Dedifferentiated amniotic fluid mesenchymal stem cell (primary cell): ENCODE measurements around the gene RPS6KA3.

Source experiments
- DNase-seq: peaks from one replicate; pipeline ENCODE4 v3.0.0-alpha.2; 2016; ENCODE audit errors: extremely low spot score

Gene RPS6KA3

DNA sequence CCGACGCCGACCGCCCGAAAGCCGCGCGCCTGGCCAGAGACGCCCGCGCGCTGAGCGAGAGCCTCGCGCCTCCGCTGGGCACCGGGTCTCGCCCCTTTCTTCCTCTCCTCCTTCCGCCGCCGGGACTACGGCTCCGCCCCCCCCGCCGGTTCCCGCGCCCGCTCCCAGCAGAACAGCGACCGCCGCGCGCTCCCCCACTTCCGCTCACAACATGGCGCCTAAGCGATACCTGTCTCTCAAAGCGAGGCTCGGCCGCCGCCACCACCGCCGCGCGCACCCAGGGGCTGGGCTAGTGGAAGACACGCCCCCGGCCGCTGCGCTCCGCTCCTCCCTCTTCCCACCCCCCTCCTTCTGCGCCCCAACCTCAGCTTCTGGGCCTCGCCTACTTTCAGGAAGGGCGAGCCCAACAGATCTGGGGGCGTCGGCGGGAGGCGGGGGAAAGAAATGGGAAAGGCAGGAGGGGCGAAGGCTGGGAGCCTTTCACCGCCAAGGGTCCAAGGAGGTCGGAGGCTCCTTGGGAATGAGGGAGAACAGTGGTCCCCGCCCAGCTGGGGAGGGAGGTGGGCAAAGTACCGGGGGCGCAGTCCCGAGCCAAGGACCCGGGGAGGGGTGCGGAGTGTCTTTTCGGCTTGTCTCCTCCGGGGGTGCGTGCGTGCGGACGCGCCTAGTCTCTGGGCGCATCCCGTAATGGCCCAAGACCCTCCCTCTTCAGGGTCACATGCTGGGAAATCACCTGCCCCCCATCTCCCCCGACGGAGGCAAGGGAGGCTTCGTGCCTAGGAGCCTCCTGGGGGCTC is at the start of gene RPS6KA3:
RPS6KA3 (minus strand) TSS at position 100 of the 797 bp plus-strand sequence. CDS start 277 bp downstream, outside the sequence.
- DNase-seq, result peak; percentile 54

DNA sequence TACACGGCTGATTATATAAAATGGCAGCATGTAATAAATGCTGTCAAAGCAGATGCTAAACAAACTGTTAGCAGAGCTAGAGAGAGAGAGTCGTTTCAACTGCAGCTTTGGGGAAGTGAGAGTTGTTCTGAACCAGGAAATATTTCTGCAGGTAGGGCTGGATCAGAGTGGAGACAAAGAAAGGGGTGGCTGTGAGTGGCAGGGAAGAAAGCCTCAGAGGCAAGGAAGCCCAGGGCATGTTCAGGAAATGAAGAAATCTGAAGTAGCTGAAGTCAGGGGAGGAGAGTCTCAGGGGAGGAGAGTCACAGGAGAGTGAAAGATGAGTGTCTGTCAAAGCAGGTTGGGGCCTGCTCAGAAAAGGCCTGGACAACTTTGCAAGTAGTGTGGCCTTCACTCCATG is 48.4 kb upstream of the RPS6KA3 start:
- DNase-seq, result no peak

DNA sequence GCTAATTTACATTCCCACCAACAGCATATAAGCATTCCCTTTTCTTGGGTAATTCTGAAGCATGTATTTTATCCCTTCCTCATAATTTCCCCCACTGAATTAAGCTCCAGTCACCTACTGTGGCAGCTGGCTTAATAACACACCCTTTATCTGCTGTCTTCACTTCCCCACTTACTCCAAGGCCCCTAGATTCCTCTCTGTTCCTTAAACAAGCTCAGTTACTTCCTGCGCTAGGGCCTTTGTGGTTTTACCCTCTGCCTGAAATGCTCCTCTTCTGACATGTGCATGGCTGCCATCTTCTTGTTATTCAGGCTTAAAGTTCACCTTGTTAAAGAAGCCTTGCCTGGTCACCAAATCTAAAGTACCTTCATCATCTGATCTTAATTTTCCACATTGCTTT is 47.2 kb upstream of the RPS6KA3 start:
- no peak for DNase-seq

DNA sequence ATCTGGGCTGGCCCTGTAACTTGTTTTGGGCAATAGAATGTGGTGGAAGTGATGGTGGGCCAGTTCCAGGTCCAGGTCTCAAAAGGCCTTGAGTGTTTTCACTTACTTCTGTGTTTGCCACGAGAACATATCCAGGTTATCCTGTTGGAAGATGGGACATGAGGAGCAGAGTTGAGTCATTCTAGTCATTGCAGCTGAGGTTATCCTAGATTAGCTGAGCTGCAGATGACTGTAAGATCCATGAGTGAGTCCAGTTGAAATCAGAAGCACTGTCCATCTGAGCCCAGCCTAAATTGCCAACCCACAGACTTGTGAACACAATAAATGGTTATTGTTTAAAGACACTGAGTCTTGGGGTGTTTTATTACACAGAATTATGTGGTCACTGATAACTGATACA is 45.3 kb upstream of the RPS6KA3 start:
- no peak for DNase-seq

DNA sequence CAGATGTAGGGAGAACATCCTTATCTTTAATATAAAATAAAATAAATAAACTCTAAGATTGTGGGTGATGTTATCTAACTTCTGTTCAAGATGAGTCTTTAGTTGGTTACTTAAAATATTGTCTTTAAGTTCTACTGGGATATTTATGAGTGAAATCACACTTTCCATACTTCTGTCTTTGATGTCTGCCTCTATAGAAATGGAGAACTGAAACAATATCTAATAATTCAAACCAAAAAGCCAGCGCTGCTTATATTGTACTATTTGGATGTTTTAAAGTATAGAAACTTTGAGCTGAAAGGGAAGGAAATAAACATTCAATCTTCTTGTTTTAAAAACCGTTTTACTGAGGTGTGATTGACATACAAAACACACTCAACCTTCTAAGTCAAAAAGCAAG is 44.8 kb upstream of the RPS6KA3 start:
- DNase-seq, result no peak

DNA sequence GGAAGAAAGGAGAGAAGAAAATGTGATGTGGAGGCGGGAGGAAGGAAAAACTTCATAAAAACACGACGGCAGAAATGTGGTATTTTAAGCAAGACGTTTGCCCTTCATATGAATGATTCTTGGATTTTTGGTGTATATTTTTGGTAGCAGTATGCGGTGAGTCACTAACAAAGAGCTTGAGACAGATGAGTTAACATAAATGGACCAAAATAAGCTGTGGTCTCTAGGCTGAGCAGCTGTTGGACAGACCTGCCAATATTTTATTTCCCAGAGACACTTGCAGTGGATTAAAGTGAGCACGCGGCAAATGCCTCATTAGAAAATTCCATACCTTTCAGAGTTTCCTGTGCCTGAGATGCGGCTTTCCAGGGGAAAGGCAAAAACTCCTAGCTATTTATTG is 43.1 kb upstream of the RPS6KA3 start:
- no peak for DNase-seq

DNA sequence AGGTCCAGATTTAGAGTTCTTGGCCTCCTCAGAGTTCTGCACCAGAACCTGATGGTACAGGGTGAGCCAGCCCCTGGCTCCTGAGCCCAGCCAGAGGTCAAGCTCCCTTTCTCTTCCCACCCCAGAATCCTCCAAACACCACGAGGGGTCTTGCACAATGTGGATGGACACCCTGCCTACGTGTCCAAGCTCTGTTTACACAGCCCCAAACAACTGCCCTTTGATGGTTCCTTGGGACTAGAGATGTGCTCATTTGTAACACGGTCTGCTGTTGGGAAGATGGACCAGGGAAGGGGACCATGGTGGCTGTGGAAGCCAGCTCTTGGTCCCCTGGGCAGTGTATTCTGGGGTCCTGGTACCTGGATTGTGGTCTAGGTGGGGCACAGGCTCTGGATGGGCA is 40.0 kb upstream of the RPS6KA3 start:
- no peak for DNase-seq

DNA sequence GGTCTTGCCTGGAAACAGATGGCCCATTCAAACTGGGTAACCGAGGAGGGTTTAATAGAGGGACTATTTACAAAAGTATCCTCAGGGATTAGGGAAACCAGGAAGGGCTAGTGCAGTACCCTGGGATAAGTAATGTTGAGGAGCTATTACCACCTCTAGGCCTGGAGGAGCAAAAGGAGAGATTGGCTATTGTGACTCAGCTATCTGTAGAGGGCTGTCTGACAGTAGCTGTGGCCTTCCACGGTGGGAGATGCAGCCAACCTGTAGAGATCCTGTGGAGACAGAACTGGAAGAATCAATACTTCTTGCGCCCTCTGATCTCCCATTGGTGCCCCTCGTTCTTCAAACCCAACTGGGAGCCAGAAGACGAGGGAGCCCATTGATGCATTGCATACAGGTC is 34.1 kb upstream of the RPS6KA3 start:
- no peak for DNase-seq

DNA sequence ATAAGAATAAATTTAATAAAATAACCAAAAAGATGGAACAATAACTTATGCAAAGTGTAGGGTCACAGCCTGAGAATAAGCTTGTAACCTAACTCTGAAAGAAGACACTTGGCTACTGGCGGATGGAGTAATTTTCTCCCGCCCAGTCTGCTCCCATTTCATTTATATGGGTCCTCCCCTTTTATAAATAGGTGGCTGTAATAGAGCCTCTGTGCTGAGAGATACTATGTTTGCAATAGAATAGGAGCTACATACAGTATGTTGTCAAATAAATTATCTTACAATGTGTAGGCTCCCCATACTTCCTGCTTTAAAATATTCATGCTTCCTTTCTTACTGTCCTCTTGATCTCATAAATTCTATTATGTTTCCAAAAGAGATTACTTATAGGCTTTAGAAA is 28.2 kb upstream of the RPS6KA3 start:
- DNase-seq, result no peak

DNA sequence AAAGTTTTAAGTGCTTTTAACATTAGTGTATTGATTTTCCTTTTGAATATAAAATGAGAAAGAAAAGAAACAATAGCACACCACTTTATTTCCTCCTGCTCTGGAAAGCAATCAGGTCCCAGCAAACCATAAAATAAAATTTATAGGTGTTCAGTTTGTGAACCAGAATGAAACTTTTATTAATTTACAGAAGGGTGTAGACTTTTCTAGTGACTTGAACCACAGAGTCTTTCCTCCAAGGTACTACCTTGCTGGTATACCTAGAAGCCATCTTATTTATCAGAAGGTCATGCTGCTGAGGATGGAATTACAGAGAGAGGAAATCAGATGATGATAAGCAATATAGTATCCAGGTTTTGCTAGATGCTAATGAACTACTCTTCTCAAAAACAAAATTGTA is 27.6 kb upstream of the RPS6KA3 start:
- no peak for DNase-seq

DNA sequence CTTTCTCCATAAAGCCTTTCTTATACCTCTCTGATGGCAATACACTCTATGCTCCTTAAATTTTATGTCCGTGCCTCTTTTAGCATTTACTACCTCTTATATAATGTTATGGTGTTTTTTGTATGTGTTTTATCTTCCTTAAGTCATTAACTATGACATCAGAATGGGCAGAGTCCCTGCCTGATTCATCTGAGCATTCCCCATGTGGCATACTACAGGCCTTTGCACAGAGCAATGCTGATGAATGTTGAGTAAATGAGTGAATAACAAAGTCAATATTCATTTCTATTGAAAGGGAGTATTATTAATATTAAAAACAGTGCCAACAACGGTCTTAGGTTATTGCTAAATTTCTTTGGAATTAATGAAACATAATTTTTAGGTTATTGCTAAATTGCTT is 18.8 kb upstream of the RPS6KA3 start:
- DNase-seq, result no peak

DNA sequence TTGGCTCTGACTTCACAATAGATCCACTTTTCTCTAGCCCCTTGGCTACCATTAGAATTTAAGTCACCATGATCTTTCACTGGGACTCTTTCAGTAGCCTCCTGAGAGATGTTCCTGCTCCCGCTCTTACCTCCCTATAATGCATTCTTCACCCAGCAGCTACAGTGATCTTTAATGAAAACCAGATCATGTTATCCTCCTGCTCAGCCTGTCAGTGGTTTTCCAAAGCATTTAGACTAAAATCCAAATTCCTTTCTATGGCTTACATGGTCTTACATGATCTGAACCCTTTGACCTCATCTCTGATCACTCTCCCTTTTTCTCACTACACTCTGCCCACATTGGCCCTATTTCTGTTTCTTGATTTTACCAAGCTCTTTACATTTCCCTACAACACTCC is 18.3 kb upstream of the RPS6KA3 start:
- DNase-seq, result peak; percentile 23

DNA sequence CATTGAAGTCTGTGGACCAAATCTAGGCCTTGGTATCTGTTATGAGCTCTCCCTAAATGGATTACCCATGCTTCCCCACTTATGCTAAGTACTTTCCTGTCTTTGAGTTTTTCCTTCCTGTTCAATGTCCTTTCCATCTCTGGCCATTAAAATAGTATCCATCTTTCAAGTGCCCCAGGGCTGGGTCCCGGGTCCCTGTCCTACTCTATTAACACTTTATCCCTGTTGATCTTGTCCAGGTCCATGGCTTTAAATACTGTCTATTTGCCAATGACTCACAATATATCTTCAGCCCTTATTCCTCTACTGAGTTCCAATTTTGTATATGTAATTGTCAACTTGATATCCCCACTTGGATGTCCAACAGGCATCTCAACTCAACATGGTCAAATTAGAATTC is 17.7 kb upstream of the RPS6KA3 start:
- no peak for DNase-seq

DNA sequence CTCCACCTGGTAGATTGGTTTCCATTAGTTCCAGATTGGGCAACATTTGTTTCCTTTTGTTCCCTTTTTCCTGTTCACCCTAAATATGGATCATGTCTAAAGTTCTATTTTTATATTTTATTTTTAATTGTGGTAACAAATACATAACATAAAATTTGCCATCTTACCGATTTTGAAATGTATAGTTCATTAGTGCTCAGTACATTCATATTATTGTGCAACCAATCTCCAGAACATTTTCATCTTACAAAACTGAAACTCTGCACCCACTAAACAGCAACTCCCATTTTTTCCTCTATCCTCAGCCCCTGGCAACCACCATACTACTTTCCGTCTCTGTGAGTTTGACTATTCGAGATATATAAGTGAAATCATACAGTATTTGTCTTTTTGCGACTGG is 14.2 kb upstream of the RPS6KA3 start:
- no peak for DNase-seq

DNA sequence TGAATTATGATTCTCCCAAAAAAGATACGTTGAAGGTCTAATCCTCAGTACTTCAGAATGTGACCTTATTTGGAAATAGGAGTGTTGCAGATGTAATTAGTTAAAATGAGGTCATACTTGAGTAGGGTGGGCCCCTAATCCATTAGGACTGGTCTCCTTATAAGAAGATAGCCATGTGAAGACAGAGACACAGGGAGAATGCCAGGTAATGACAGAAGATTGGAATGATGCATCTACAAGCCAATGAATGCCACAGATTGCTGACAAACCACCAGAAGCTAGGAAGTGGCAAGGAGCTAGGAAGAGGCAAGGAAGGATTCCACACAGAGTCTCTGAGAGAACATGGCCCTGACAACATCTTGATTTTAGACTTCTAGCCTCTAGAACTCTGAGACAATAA is 7.4 kb upstream of the RPS6KA3 start:
- DNase-seq, result no peak

DNA sequence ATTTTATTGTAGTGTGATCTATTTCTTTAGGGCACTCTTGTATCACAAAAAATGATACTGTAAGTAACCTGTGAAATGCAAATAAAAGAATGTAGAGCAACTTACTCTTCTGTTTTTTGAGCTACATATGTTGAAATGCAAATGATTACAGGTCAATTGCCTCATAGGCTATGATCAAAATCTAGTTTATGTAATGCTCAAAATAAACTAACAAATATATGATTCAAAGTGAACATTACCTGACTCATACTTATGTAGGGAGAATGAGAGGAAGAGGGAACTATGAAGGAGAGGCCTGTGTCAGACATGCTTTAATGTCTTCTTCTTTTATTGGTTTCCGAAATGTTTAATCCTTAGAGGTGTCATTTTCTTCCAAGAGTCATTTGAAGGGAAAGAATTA is 5.0 kb upstream of the RPS6KA3 start:
- DNase-seq, result no peak

DNA sequence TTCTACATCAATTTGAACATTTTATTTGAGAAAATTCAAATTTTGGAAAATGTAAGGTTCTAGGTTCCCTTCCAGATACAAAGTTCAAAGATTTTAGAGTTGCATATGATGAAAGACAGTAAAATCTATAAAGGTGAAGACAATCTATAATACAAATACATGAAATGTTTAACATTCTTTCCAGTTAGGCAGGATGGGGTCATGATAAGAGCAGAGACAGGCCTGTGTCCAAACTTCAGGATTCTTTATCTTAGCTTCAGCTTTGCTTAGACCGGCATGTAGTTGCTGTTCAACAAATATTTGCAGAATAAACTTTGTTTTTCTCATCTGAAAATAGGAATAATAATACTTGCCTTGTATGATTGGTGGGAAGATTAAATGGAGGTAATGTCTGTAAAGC is 4.5 kb upstream of the RPS6KA3 start:
- DNase-seq, result no peak

DNA sequence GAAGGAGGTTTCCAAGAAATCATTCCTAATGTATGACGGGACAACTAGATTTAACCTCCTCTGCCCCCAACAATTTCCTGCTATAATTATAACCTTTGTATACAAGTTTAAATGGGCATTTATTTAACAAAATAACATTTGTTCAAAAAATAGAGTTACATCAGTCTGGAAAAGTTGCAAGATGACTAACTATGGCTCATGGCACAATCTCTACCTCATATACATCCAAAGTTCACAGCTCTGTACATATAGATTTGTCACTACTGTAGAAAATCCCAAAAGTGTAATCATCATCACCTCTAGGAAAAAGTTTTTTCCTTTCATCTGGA is 3.8 kb upstream of the RPS6KA3 start:
- DNase-seq, result no peak

DNA sequence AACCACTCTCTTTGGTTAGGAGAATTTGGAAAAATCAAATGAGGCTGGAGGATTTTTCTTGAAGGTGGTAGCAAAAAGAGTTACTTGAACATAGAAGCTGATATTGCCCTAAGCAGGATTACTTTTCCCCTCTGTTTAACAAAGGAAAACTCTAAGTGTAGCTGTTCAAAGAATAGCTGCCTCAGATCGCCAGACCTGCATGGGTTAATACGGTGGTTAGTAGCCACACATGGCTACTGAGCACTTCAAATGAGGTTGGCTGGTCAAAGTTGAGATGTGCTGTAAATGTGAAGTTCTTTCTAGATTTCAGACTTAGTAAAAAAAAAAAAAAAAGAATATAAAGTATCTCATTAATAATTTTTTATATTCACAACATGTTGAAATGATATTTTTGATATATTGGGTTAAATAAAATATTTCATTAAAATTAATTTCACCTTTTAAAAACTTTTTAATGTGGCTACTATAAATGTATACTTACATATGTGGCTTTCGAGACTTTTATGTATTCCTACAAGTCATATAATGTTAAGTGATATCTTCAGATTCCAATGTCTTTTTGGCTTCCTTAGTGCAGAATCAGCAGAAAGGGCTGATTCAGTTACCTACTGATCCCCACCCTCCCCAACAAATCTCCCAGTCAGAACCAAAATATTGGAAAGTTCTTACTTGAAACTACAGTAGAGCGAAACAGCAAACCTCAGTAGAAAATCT is 3.3 kb upstream of the RPS6KA3 start:
- no peak for DNase-seq

DNA sequence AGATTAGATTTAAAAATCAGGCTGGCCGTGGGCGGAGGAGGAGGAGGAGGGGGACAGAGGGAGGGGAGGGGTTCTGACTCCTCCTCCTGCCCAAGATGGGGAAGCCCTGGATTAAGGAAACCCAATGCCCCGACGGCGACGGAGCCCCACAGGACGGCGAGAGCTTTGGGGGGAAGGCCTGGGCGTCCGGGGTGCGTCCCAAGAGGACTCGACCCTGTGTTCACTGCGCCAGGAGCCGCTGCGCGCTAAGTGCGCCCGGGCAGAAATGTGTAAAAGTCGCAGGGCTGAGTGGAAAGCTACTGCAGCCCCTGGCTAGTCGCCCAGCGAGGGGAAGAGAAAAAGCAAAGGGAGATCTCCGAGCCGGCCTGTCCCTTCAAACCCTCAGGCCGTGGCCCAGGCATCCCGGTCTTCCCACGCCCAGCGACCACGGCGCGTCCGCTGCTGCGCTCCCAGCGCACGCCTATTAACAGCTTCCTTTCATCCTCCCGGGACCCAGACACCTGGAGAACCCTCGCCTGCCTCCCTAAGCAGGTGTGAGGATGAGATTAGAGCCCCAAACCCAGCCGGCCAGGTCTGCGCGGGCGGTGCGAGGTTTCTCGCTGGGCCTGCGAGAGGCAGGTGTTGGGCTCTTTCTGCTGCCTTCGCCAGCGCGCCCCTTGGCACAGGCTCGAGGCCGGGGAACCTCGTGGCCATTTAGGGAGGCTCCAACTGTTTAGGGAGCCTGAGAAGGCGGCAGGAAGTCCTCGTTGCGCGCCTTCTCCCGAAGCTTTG is 1.4 kb upstream of the RPS6KA3 start:
- no peak for DNase-seq

DNA sequence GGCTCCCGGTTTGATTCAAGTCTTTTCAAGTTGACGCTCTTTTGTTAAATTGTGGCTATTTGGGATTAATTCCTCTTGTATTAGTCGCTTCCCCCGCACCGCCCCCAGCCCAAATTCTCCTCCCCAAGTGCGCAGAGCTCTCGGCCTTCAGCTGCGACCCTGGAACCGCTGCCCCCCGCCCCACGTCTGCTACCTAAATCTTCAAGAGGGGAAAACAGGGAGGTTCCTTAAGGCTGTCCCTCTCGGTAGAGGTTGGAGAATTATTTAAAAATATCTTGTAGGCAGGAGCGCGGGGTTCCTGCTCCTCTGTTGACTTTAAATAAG is 860 bp upstream of the RPS6KA3 start:
- DNase-seq, result no peak

DNA sequence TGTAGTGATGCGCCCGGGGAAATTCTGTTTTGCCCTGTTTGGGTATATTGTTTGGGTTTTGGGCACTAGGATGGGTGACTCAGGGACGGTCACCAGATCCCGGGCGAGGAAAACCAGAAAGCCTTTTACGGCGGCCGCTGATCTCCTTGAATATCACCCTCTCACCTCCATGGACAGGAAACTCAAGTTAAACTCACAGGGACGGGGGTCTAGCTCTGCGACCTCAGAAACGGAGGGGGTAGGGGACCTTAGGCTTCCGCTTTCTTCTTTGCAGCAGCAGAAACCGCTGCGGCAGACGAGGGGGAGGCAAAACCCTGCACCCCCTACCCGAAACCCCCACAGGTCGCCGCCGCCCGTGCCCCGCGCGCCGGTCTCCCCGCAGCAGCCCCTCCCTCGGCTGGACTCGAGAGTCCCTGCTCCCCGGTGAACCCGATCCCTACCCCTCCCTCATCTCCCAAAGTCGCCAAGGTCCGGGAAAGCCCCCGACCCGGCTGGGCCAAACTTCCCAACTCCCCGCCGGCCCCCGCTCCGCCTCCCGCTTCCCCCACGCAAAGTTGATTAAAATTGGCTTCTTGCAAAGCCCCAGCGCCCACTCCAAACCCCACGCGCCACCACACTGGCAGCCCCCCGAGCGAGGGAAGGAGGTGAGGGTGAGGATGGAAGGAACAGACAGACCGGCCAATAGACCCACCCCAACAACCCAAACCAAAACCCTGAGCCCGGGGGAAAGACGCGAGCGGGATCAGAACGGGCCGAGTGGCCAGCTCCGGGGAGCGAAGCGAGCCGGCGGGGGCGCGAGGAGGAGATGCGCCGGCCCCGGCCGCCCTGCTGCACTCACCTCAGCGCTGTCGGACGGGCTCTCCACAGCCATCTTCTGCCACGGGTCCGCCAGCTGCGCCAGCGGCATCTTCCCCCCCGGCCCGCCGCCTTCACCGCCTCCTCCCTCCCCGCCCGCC is 705 bp downstream of the RPS6KA3 start:
- DNase-seq, result no peak
